Tongue (tissue), 2 donors: ENCODE data around the gene CALR3. TPM values are rescaled to one million over a fixed set of nuclear protein-coding genes. Genes with fewer than 3 reads are reported as not detected.
"Not testable (repeated sequence)": the region's sequence is repeated elsewhere in the genome, so short reads cannot be mapped to it uniquely, and the experiment has no call there.

Source experiments
- DNase-seq: peaks from one replicate; pipeline ENCODE4 v3.0.0-alpha.2; 2015
- total RNA-seq: library from RNA; depleted of rRNA; stranded (reverse); fragments of >200 nt; gene quantifications from one replicate; pipeline ENCODE4 v1.2.3, GENCODE V29; 2014

CALR3 gene, protein sequence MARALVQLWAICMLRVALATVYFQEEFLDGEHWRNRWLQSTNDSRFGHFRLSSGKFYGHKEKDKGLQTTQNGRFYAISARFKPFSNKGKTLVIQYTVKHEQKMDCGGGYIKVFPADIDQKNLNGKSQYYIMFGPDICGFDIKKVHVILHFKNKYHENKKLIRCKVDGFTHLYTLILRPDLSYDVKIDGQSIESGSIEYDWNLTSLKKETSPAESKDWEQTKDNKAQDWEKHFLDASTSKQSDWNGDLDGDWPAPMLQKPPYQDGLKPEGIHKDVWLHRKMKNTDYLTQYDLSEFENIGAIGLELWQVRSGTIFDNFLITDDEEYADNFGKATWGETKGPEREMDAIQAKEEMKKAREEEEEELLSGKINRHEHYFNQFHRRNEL
- not detected for total RNA-seq

DNA sequence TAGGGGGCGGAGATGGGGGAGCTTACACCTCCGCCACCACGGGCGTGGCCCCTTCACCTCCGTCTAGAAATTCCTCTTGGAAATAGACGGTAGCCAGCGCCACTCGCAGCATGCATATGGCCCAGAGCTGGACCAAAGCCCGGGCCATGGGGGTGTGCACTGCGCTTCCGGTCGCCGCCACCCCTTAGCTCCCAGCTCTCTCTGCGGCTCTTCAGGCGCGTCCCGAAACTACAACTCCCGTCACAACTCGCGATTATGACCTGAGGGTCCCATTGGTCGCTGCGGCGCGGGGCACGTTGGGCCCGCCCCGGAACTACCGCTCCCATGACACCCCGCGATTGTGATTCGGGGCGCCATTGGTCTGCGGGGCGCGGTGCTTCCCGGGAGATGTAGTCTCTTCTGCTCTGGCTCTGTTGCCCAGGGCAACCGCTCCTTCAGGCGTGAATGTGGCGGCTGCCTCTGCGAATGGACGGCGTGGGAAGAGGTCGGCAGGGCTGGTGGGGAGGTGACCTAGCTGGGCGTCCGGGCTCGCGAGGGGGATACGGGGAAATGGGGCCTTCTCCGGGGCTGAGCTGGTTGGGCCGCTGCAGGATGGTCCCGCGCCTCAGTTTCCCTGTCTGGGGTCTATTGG lies at the start of gene CALR3, which contains the start of gene C19orf44:
TSS of gene CALR3 (minus strand) at position 186 of the 631 bp plus-strand sequence. CDS start at position 148, 38 bp downstream.
TSS of gene C19orf44 (plus strand) at position 413 of the 631 bp plus-strand sequence. CDS start 4,399 bp downstream, outside the sequence.
- peak; percentile 99 for DNase-seq

DNA sequence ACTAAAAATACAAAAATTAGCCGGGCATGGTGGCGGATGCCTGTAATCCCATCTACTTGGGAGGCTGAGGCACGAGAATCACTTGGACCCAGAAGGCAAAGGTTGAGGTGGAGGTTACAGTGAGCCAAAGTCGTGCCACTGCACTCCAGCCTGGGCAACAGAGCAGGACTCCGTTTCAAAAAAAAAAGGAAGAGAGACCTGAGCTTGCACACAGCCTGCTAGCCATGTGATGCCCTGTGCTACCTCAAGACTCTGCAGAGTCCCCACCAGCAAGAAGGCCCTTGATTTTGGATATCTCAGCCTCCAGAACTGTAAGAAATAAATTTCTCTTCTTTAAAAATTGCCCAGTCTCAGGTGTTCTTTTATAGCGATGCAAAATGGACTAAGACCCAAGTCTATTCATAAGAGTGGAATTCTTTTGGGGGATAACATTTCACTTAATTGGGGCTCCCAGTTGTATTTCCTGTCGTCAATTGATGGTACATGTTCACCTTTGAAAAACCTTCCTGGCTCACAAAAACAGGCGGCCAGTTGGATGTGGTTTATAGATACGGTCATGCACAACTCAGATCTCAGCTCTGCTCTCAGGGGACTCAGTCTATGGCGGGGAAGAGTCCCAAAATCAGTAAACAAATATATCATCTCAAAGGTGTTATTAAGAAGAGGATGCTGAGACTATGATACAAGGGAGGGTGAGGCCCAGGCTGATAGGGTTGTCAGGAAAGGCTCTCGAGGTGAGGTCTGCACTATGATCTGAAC lies 48.7 kb upstream of the CALR3 start:
- no peak for DNase-seq

DNA sequence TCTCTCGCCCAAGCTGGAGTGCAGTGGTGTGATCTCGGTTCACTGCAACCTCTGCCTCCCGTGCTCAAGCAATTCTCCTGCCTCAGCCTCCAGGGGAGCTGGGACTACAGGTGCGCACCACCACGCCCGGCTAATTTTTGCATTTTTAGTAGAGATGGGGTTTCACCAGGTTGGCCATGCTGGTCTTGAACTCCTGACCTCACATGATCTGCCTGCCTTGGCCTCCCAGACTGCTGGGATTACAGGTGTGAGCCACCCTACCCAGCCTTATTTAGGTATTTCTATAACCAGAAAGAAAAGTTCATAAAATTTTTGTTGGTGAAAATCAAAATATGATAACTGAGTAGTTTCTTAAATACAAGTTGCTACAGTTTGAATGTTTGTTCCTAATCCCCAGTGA lies 47.8 kb upstream of the CALR3 start:
- not testable (repeated sequence) for DNase-seq

DNA sequence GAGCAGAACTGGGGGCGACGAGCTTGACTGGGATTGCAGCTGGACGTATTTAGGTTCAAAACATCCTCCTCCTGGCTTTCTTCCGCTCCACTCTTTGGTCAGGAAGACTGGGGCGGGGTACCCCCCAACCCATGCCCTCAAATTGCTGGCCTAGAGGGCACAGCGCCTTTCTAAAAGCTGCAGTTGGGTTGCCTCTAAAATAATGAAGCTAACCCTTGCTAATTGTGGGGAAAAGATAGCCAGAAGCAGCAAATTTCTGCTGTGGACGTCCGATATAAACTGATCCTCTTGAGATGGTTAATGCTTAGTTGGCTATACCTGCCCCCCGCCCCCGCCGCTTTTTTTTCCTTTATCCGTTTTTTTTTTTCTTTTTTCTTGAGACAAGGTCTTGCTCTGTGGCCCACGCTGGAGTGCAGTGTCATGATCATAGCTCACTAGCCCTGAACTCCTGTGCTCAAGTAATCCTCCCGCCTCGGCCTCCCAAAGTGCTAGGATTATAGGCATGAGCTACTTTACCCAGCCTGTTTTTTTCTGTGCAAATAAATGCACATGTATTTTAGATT lies 47.0 kb upstream of the CALR3 start:
- DNase-seq: peak; percentile 6

DNA sequence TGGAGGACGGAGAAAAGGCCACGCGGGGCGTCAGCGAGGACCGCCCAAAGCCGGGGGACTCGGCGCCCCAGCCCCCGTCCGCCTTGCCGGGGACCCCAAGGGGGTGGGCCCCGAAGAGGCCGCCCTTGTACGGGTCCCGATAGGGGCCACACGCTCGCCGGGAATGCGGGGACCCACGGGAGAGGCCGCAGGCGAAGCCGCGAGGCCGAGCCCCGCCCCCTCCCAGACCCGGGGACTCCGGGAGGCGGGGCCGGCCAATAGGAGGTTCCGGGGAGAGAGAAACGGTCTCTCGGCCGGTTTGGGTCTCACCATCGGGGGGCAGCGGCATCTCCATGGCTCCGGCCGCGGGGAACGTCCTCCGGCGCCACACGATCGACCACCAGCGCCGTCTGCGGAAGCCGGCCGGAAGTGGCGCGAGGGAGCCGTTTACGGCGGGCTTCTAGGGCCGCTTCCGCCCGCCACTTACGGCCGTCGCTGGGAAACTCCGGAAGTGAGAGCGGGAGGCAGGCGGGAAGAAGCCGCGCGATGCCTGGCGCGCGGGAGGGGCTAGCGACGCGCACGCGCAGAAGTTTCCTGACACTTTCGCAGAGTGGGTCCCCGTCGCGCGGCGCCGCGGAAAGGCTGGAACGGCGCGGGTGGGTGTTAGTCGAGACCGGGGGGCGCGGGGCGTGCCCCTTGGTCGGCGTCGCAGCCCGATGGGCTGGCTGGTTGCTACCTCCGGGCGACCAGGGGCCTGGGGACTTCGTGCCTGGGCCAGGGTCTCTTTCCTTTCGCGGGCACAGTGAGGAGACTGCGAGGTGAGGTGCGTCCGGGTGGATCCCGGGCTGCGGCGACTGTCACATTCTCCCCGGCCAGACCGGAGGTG lies 46.3 kb upstream of the CALR3 start, which contains the start of gene CHERP:
TSS of gene CHERP (minus strand) at position 393 of the 865 bp plus-strand sequence. CDS start at position 334, 59 bp downstream.
- peak; percentile 98 for DNase-seq

DNA sequence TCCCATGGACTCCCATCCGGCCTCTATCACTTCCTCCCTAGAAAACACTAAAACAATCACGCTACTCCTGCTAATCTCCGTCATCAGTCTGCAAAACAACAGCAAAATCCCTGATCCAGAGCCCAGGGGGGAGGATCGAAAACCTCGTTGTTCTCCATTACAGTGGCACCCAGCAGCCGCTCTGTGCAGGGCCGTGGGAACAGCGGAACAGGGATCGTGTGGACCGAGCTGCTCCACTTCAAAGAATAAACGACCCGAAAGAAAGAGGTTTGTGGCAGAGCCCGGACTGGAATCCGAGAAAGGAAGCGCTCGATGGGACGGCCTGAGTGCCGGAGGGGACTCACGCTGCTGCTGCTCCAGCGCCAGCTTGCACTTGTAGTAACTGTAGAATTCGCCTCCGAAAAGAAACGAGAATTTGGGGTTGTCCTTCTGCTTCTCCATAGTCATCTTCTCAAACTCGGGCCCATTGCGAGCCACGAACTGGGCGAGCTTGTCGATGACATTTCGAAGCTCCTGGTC lies 45.6 kb upstream of the CALR3 start:
- no peak for DNase-seq

DNA sequence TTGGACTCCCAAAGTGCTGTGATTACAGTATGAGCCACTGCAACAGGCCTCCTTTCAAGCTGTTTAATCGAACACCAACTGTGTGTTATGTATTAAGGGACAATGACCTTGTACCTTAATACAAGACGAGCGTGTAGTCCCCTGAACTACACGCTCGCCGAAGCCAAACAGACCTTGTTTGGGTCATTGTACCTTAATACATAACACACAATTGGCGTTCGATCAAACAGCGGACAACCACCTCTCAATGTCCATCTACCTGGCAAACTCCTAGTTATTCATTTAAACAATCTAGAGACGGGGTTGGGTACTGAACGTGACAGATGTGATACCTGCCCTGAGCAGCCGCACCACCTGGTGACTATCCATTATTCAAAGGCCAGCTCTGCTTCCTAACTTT lies 45.0 kb upstream of the CALR3 start:
- DNase-seq: no peak

DNA sequence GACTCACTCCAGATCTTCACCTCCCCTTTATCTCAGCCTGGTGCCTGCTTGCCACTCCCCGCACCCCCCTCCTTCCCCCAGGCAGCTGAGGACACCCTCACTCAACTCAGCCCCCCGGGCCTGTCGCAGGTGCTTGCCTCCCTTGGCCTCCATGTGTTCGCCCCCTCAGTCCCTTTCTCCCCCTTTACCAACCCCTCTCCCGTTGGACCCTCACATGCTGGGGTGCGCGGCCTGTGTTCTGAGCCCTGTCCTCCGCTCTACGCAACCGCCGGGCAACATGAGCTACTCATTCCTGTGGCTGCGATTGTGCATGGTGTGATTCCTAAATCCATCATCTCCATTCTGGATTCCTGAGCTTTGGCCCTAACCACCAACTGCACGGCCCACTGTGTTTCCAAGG lies 41.1 kb upstream of the CALR3 start:
- DNase-seq: no peak

DNA sequence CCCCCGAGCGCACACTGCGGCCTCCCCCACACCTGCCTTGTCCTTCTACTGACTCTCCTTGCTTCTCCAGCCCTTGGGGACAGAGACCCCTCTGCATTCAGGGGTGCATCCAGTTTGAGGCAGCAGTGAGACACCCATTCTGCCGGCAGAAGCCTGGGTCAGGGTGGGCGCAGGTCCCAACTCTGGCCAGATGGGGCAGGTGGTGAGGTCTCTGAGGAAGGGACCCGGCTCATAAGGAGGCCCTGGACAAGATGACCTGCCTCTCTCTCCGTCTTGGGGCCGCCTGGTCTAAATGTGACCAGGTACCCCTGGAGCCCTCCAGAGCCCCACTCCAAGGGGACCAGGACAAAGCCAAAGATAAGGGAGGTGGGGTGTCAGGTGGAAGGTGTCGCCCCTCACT lies 40.2 kb upstream of the CALR3 start:
- no peak for DNase-seq

DNA sequence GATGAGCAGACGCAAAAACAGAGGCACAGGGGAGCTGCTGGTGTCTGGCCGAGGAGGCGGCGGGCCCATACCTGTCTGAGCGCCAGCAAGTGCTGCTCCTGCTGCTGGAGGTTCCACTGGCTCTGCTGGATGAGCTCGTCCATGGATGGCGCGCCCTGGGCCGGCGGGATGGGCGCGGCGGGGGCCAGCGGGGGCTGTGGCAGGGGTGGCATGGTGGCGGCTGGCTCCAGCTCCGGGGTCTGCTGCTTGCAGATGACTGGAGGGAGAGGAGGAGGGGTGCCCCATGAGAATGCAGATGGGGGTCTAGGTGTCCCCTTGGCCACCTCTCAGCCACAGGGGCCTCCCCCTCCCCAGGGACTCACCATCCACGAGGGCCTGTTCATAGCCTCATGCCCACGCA lies 39.4 kb upstream of the CALR3 start:
- no peak for DNase-seq

DNA sequence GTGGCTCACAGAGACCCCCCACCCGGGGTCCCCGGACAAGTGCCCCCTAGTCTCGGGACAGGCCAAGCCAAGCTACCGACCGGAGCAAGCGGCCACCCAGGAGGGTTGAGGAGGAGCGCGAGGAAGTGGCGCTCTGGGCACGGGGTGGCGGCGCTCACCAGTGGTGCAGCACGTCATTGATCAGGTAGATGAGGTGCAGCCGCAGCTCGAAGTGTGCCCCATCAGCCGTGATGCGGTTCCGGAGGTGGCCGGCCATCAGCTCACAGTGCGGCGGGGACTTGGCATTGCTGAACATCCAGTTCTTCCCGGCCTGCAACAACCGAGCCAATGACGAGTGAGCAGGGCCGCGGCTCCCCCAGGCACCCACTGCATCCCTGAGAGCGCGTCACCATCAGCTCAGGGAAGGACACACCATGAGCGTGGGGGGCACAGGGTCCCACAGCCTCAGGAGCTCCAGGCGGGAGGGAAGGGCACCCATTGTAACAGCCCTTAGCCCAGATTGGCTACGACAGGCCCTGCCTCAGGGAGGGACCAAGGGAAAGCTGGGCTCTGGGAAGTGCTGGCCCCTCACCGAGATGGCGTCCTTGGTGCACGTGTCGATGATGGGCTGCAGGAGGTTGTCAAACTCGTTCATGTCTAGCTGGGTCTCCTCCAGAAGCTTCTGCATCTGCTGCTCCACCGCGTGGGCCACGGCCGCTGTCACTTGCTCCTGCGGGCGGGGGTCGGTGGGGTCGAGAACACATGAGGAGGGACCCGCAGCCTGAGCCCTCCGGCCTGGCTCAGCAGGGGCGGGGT lies 36.7 kb upstream of the CALR3 start:
- DNase-seq: no peak

DNA sequence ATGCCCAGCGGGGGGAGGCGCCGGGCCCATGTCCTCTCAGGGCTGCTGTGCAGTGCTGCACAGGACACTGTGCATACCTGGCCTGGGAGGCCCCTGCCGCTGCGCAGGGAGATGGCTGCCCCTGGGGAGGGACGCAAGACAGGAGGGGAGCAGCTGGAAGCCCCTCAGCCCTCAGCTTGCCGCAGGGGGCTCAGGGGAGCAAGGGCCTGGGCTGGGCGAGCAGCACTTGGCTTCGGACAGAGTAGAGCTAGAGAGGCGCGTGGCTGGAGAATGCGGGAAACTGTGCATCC lies 35.4 kb upstream of the CALR3 start:
- DNase-seq: no peak

DNA sequence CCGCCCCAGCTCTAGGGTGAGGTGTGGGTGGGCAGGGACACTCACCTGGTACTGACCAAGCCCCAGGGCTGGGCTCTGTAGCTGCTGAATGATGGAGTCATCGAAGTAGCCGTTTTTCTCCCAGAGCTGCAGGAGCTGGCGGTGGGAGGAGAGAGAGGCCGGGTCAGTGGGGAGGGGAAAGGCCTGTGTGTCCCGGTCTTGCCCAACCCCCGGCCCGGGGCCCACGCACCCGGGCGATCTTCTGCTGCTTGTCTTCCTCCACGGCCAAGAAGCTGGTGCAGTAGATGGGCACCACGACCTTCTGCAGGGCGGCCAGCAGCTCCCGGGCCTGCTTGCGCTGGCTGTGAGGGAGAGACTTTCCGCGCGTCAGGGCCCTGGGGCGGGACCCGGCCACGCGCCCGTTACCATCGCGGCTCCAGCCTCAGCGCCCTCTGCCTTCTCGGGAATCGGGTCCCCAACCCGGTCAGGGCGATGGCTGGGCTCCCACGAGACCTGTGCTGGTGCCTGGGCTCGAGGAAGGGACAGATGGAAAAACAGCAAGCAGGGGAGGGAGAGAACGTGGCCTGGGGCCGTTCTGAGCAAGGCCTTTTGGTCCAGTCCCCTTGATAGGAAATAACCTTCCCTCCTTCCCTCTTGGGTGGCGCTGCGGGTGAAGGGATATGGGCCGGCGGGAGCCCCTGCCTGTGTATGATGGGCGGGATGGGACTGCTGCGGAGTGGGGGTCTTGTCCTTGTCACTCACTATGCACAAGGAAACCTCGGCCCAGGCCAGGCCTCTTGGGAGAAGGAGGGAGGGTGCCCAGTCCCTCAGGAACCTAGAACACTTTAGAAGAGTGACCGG lies 34.8 kb upstream of the CALR3 start:
- no peak for DNase-seq

DNA sequence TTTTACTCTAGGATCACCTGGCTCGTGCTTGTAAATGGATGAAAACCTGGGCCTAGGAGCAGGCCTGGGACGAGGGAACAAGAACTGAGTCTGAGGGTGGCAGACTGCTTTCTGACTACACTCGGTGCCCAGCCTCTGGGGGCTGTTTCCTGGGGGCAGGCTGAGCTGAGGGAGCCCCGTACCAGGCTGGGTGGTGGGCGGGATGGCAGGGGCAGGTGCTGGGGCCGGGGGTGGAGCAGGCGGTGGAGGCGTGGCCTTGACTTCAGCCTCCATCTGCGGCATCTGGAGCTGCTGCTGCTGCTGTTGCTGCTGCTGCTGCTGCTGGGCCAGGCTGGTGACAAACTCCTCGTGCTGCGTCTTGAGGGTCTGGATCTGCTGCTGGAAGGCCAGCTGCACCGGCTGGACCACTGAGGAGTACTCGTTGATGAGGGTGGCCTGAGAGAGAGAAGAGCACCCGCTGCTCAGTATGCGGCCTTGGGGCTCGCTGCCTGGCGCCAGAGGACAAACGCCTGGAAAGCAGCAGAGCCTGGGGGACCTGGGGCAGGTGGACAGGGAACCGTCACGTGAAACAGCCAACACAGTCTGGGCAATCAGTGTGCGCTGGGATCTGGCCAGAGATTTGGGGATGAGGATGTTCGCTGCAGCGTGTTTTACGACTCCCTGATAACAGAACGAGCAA lies 33.6 kb upstream of the CALR3 start:
- DNase-seq: no peak

DNA sequence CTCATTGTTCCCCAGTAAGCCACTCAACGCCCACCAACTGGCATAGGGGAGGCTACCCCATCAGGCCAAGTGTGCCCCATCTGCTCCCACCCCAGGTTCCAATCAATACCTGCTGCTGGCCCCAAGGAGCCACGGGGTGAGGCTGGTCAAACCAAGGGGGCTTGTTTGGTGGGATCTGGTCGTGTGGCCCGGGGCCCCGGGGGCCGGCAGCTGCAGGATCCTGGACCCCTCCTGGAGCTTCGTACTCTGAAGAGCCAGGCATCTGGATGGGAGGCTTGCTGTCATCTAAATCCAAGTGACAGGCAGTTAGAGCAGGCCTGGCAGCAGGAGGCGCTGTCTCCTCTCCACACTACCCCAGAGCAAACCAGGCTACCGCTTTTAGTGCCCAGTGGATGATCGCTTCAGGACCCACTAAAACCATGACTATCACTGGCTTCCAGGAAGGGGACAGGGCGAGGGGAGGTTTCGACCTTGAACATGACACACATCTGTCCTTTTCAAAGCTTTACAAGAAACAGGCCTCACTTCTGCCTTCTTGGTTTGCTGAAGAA lies 32.1 kb upstream of the CALR3 start:
- no peak for DNase-seq

DNA sequence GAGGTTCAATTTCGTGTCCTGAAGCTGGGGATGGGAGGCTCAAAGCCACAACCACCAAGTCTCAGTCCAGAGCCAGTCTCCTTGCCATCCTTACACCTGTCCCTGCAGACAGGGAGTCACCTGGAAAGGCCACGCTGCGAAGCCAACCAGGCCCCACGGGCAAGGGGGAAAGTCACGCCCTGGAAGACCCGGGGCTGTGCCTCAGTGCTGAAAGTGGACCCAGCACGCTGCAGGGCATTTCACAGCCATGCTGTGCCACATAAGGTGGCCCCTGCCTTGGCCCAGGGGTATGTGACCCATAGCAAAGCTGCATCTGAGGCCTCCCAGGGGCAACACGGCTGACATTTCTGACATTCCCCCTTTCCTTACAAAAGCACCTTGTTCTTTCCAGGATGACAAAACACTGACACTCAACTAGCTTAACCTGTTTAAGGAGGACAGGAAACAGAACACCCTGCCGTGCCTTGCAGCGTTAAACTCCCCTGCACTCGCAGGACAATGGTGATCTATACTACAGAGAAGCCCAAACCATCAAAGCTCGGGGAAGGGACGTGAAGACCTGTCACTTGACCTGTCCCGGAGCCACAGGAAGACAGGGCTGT lies 31.5 kb upstream of the CALR3 start:
- no peak for DNase-seq

DNA sequence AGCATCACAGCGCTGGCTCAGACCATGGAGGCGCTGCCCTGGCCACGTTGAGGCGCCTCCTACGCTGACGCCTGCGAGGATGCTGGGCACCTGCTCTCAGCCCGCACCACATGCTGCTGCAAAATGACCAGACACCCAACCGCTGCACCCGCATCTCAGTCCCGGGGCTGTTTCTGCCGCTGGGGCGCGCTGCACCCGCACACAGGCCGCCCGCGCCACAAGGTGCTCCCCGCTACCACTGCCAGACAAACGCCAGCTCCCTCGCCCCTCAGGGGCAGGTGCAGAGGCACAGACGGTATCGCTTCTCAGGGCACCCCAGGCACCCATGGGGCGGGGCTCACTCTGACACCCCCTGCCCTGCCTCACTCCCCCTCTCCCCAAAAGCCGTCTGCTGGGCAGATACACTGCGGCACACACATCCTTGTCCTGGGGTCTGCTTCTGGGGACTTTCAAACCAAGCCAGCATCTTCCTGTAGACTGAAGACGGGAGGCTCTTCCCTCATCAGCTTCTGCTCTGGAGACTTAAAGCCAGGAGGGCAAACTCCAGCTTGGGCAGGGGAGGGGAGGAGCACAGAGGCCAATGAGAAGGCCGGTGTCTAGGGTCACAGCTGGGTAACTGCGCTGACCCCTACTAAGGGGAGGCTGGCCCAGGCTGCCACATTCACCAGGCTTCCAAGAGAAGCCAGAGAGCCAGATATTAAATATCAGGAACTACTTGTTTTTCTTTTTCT lies 29.9 kb upstream of the CALR3 start:
- no peak for DNase-seq
